Neuronal stem cell (in vitro differentiated cells): Measurements from ENCODE around the gene PRAMEF33.
"Not testable (repeated sequence)": the region's sequence is repeated elsewhere in the genome, so short reads cannot be mapped to it uniquely, and the experiment has no call there.

ENCODE experiments used
- DNase-seq: peaks from one replicate; pipeline ENCODE4 v3.0.0-alpha.2; 2013; ENCODE audit warnings: low spot score
- H2AFZ ChIP-seq: one replicate; pipeline ENCODE4 v1.6.1; 2013; ENCODE audit warnings: mild to moderate bottlenecking, low read length, inconsistent platforms
- H2AK5ac ChIP-seq: 2 replicates; pipeline ENCODE4 v1.6.1; 2013; ENCODE audit warnings: low read depth, mild to moderate bottlenecking, inconsistent platforms, low read length, moderate library complexity, mixed read lengths
- H2BK120ac ChIP-seq: 2 replicates; pipeline ENCODE4 v1.6.1; 2013; ENCODE audit warnings: low read depth, mild to moderate bottlenecking, inconsistent platforms, low read length, moderate library complexity, mixed read lengths
- H2BK12ac ChIP-seq: one replicate; pipeline ENCODE4 v1.6.1; 2013; ENCODE audit warnings: low read length, inconsistent platforms
- H2BK15ac ChIP-seq: 2 replicates; pipeline ENCODE4 v1.6.1; 2013; ENCODE audit warnings: mild to moderate bottlenecking, low read length, inconsistent platforms, mixed read lengths
- H2BK5ac ChIP-seq: one replicate; pipeline ENCODE4 v1.6.1; 2013; ENCODE audit warnings: inconsistent platforms, mild to moderate bottlenecking, low read length, moderate library complexity
- H3K14ac ChIP-seq: one replicate; pipeline ENCODE4 v1.6.1; 2013; ENCODE audit warnings: low read length, inconsistent platforms
- H3K18ac ChIP-seq: 2 replicates; pipeline ENCODE4 v1.6.1; 2013; ENCODE audit warnings: low read length, inconsistent platforms
- H3K23ac ChIP-seq: 2 replicates; pipeline ENCODE4 v1.6.1; 2013; ENCODE audit warnings: low read depth, mild to moderate bottlenecking, mixed read lengths, low read length, inconsistent platforms; ENCODE audit not compliant: poor library complexity
- H3K27ac ChIP-seq: replicated peaks from 3 replicates; pipeline ENCODE4 v1.5.1; 2013; ENCODE audit warnings: low read length, inconsistent platforms
- H3K27me3 ChIP-seq, 3 experiments: 2 replicates each; pipeline ENCODE4 v1.6.1; 2013; ENCODE audit warnings: low read length in 3 of 3, mild to moderate bottlenecking in 2 of 3, inconsistent platforms in 1 of 3, low read depth in 1 of 3, mixed read lengths in 1 of 3, moderate library complexity in 1 of 3; ENCODE audit not compliant: control insufficient read depth in 3 of 3, insufficient read depth in 3 of 3
- H3K36me3 ChIP-seq, 2 donors: replicated peaks in 1 of 2; 2 replicates each; pipeline ENCODE4 v1.6.1; 2013; ENCODE audit warnings: low read length in 2 of 2; ENCODE audit not compliant: control insufficient read depth in 2 of 2, insufficient read depth in 2 of 2
- H3K4ac ChIP-seq: 2 replicates; pipeline ENCODE4 v1.6.1; 2013; ENCODE audit warnings: inconsistent platforms, mild to moderate bottlenecking, low read length, moderate library complexity
- H3K4me1 ChIP-seq, 2 donors: 1 replicate in 1 of 2; 2 replicates in 1 of 2; pipeline ENCODE4 v1.6.1; 2013; ENCODE audit warnings: low read length in 2 of 2, low read depth in 1 of 2; ENCODE audit not compliant: control insufficient read depth in 2 of 2, insufficient read depth in 1 of 2
- H3K4me2 ChIP-seq: one replicate; pipeline ENCODE4 v1.6.1; 2013; ENCODE audit warnings: mild to moderate bottlenecking, low read length, inconsistent platforms; ENCODE audit not compliant: insufficient read depth, poor library complexity, severe bottlenecking
- H3K4me3 ChIP-seq, 2 donors: 2 replicates each; pipeline ENCODE4 v1.5.1; 2013; ENCODE audit warnings: low read length in 2 of 2, mild to moderate bottlenecking in 2 of 2, inconsistent platforms in 1 of 2, moderate library complexity in 1 of 2
- H3K79me1 ChIP-seq: one replicate; pipeline ENCODE4 v1.6.1; 2013; ENCODE audit warnings: low read depth, mild to moderate bottlenecking, inconsistent platforms, low read length, moderate library complexity
- H3K9ac ChIP-seq: one replicate; pipeline ENCODE4 v1.6.1; 2013; ENCODE audit warnings: mild to moderate bottlenecking, low read depth, low read length, inconsistent platforms; ENCODE audit not compliant: poor library complexity
- H3K9me3 ChIP-seq, 2 donors: replicated peaks in 1 of 2; 2 replicates each; pipeline versions ENCODE3 to v1.6.1; 2013; ENCODE audit warnings: low read length in 2 of 2, mild to moderate bottlenecking in 2 of 2, inconsistent platforms in 1 of 2, low read depth in 1 of 2, mixed read lengths in 1 of 2, moderate library complexity in 1 of 2; ENCODE audit not compliant: control insufficient read depth in 2 of 2, insufficient read depth in 1 of 2
- H4K8ac ChIP-seq: one replicate; pipeline ENCODE4 v1.6.1; 2013; ENCODE audit warnings: low read depth, mild to moderate bottlenecking, inconsistent platforms, low read length, moderate library complexity
- H4K91ac ChIP-seq: one replicate; pipeline ENCODE4 v1.6.1; 2013; ENCODE audit warnings: low read length, low read depth, mild to moderate bottlenecking, inconsistent platforms; ENCODE audit not compliant: poor library complexity
- WGBS, 2 donors: extraction: QIAGEN DNeasy Blood & Tissue Kit; methylation state at CpG; one replicate each; pipeline ENCODE4 v1.1.7; 2013; ENCODE audit warnings: missing lambda C conversion rate in 2 of 2, mixed read lengths in 1 of 2; ENCODE audit not compliant: insufficient read length in 2 of 2, insufficient replicate concordance in 1 of 2; ENCODE audit errors: extremely low coverage in 2 of 2; 5-methylcytosine and 5-hydroxymethylcytosine counted together

Gene PRAMEF33

GRCh38 chr1:13347034-13347433 is 43.7 kb downstream of the PRAMEF33 start, which contains the start of gene PRAMEF14:
PRAMEF14 (minus strand) TSS chr1:13347134; CDS start chr1:13345314, 1,820 bp downstream.
- not testable (repeated sequence) for H2BK5ac ChIP-seq, H3K79me1 ChIP-seq, H3K9ac ChIP-seq, H3K9me3 ChIP-seq, H3K18ac ChIP-seq, H2BK15ac ChIP-seq, H3K23ac ChIP-seq, H2AFZ ChIP-seq, H4K91ac ChIP-seq, H2BK12ac ChIP-seq, H3K14ac ChIP-seq, H2AK5ac ChIP-seq, H3K27ac ChIP-seq, H3K4me3 ChIP-seq, H3K36me3 ChIP-seq, H3K4ac ChIP-seq, DNase-seq, H3K4me2 ChIP-seq, H4K8ac ChIP-seq, H3K27me3 ChIP-seq, H2BK120ac ChIP-seq, H3K4me1 ChIP-seq
- WGBS, 2 donors, result no CpG with 5 or more reads among the region's 7 CpGs

GRCh38 chr1:13353476-13353875 is 50.1 kb downstream of the PRAMEF33 start:
- H3K27ac ChIP-seq, H3K18ac ChIP-seq, H2BK15ac ChIP-seq, H3K4me3 ChIP-seq, H3K4me1 ChIP-seq, H3K4ac ChIP-seq, H3K4me2 ChIP-seq, H3K14ac ChIP-seq, H3K27me3 ChIP-seq, H2AFZ ChIP-seq, H3K9ac ChIP-seq, H4K8ac ChIP-seq, H3K79me1 ChIP-seq, H3K36me3 ChIP-seq, H2BK12ac ChIP-seq, H2AK5ac ChIP-seq, H4K91ac ChIP-seq, H3K9me3 ChIP-seq, H3K23ac ChIP-seq, H2BK120ac ChIP-seq, H2BK5ac ChIP-seq: not testable (repeated sequence)
- no CpG with 5 or more reads among the region's 8 CpGs for WGBS, 2 donors
- DNase-seq, result peak; percentile 0

- not testable (repeated sequence) for H3K9me3 ChIP-seq, H3K36me3 ChIP-seq, DNase-seq, H2BK120ac ChIP-seq, H3K4me3 ChIP-seq, H2AK5ac ChIP-seq, H3K18ac ChIP-seq, H3K4me1 ChIP-seq, H3K9ac ChIP-seq, H3K79me1 ChIP-seq, H4K91ac ChIP-seq, H3K23ac ChIP-seq, H2BK15ac ChIP-seq, H3K4me2 ChIP-seq, H3K4ac ChIP-seq, H2AFZ ChIP-seq, H4K8ac ChIP-seq, H2BK12ac ChIP-seq, H3K27ac ChIP-seq, H2BK5ac ChIP-seq, H3K14ac ChIP-seq, H3K27me3 ChIP-seq
- WGBS, 2 donors, result no CpG with 5 or more reads among the region's 9 CpGs
These were observed 51.1 kb downstream of the PRAMEF33 start for GRCh38 chr1:13354475-13354874.

GRCh38 chr1:13356774-13357173 is 53.4 kb downstream of the PRAMEF33 start:
- not testable (repeated sequence) for H3K9ac ChIP-seq, H2AK5ac ChIP-seq, H3K4ac ChIP-seq, H3K9me3 ChIP-seq, H3K23ac ChIP-seq, H2BK12ac ChIP-seq, H2BK120ac ChIP-seq, H2BK15ac ChIP-seq, H3K18ac ChIP-seq, H3K79me1 ChIP-seq, H3K27ac ChIP-seq, H3K4me1 ChIP-seq, H3K4me2 ChIP-seq, H4K91ac ChIP-seq, H3K36me3 ChIP-seq, H2AFZ ChIP-seq, H3K27me3 ChIP-seq, H4K8ac ChIP-seq, H3K4me3 ChIP-seq, H3K14ac ChIP-seq, H2BK5ac ChIP-seq
- no CpG with 5 or more reads among the region's 5 CpGs for WGBS, 2 donors
- DNase-seq, result peak; percentile 43
